IMR-90 (cell line): ENCODE results near the gene GPRC5B.

ENCODE experiments used
- BHLHE40 ChIP-seq: fragments of 150-350 bp; IDR thresholded peaks from 2 replicates; pipeline ENCODE4 v1.6.1; 2016; ENCODE audit warnings: mild to moderate bottlenecking, low read depth, low read length
- CEBPB ChIP-seq: IDR thresholded peaks from 2 replicates; pipeline ENCODE4 v1.6.1; 2012; ENCODE audit warnings: low read depth, low read length, improper control_type of control experiment
- CTCF ChIP-seq: conservative IDR thresholded peaks from 2 replicates; pipeline ENCODE4 v1.5.1; 2012; ENCODE audit warnings: mild to moderate bottlenecking, low read depth, low read length, improper control_type of control experiment
- FOS ChIP-seq: fragments of 150-350 bp; IDR thresholded peaks from 2 replicates; pipeline ENCODE4 v1.6.1; 2016; ENCODE audit warnings: low read depth, low read length
- MAFK ChIP-seq: IDR thresholded peaks from 2 replicates; pipeline ENCODE4 v1.6.1; 2012; ENCODE audit warnings: low read depth, low read length, improper control_type of control experiment
- MAZ ChIP-seq: IDR thresholded peaks from 2 replicates; pipeline ENCODE4 v1.6.1; 2012; ENCODE audit warnings: low read depth, mild to moderate bottlenecking, low read length, improper control_type of control experiment, moderate library complexity, borderline replicate concordance
- MXI1 ChIP-seq: IDR thresholded peaks from 2 replicates; pipeline ENCODE4 v1.6.1; 2012; ENCODE audit warnings: low read depth, mild to moderate bottlenecking, low read length, moderate library complexity, borderline replicate concordance
- POLR2A ChIP-seq: IDR thresholded peaks from 2 replicates; pipeline ENCODE4 v1.6.1; 2012; ENCODE audit warnings: mild to moderate bottlenecking, low read depth, low read length
- RFX5 ChIP-seq: IDR thresholded peaks from 2 replicates; pipeline ENCODE4 v1.8.0; 2012; ENCODE audit warnings: low read depth, mild to moderate bottlenecking, low read length, moderate library complexity
- SMC3 ChIP-seq: fragments of 150-350 bp; IDR thresholded peaks from 2 replicates; pipeline ENCODE4 v1.6.1; 2016; ENCODE audit warnings: low read depth, mild to moderate bottlenecking, antibody characterized with exemption, low read length, moderate library complexity

GRCh38 chr16:19872935-19873334, 11.7 kb downstream of the GPRC5B start:
- no peak for TF ChIP-seq CTCF
- TF ChIP-seq POLR2A, result no peak
- TF ChIP-seq CEBPB, result no peak
- no peak for TF ChIP-seq RFX5
- no peak for TF ChIP-seq BHLHE40
- no peak for TF ChIP-seq MXI1
- TF ChIP-seq SMC3, result no peak
- no peak for TF ChIP-seq FOS
- TF ChIP-seq MAFK, result no peak
- no peak for TF ChIP-seq MAZ
